DMS 273 (cell line): ENCODE measurements around the gene TP53AIP1.

ENCODE experiments used
- DNase-seq: peaks from one replicate; lab custom pipeline; 2025; ENCODE audit not compliant: unreplicated experiment; lab: John Stamatoyannopoulos, UW

TP53AIP1 gene

GRCh38 chr11:128906185-128907050 is 36.3 kb downstream of the TP53AIP1 start:
- no peak for DNase-seq

- peak; percentile 79 for DNase-seq
These were observed 37.1 kb downstream of the TP53AIP1 start for GRCh38 chr11:128905345-128906184.

- peak; percentile 47 for DNase-seq
These were observed 37.9 kb downstream of the TP53AIP1 start for GRCh38 chr11:128904656-128905344.

GRCh38 chr11:128904303-128904655 is 38.4 kb downstream of the TP53AIP1 start:
- DNase-seq, result no peak

- DNase-seq, result peak; percentile 17
These were observed 39.2 kb downstream of the TP53AIP1 start for GRCh38 chr11:128903248-128904061.

GRCh38 chr11:128902515-128903066 is 40.1 kb downstream of the TP53AIP1 start:
- no peak for DNase-seq

- no peak for DNase-seq
These were observed 40.8 kb downstream of the TP53AIP1 start for GRCh38 chr11:128901653-128902514.

GRCh38 chr11:128900468-128900867 is 42.2 kb downstream of the TP53AIP1 start:
- peak; percentile 59 for DNase-seq

GRCh38 chr11:128898580-128899344 is 43.9 kb downstream of the TP53AIP1 start:
- no peak for DNase-seq

GRCh38 chr11:128897826-128898225 is 44.8 kb downstream of the TP53AIP1 start:
- no peak for DNase-seq

GRCh38 chr11:128896356-128896755 is 46.3 kb downstream of the TP53AIP1 start:
- no peak for DNase-seq

- DNase-seq, result no peak
These were observed 47.1 kb downstream of the TP53AIP1 start for GRCh38 chr11:128895526-128895925.

GRCh38 chr11:128894685-128895084 is 48.0 kb downstream of the TP53AIP1 start:
- peak; percentile 13 for DNase-seq

- no peak for DNase-seq
These were observed 48.4 kb downstream of the TP53AIP1 start for GRCh38 chr11:128894286-128894681.

- no peak for DNase-seq
These were observed 48.9 kb downstream of the TP53AIP1 start for GRCh38 chr11:128893578-128894285.

- DNase-seq, result no peak
These were observed 49.7 kb downstream of the TP53AIP1 start for GRCh38 chr11:128892866-128893565.

GRCh38 chr11:128891913-128892398 is 50.7 kb downstream of the TP53AIP1 start:
- DNase-seq, result no peak
